Muscle layer of duodenum (tissue), 2 donors: Measurements from ENCODE around the gene HSPBAP1.
"Not testable (repeated sequence)": the region's sequence is repeated elsewhere in the genome, so short reads cannot be mapped to it uniquely, and the experiment has no call there.

Source experiments
- H3K27ac ChIP-seq: one replicate; pipeline ENCODE4 v1.7.0; 2013; ENCODE audit warnings: mild to moderate bottlenecking, low read length
- H3K27me3 ChIP-seq: one replicate; pipeline ENCODE4 v1.7.0; 2013; ENCODE audit warnings: low read depth, mild to moderate bottlenecking, control low read depth, low read length
- H3K36me3 ChIP-seq, 2 donors: one replicate each; pipeline ENCODE4 v1.7.0; 2013; ENCODE audit warnings: low read length in 2 of 2, control low read depth in 1 of 2, mild to moderate bottlenecking in 1 of 2; ENCODE audit not compliant: insufficient read depth in 2 of 2, control insufficient read depth in 1 of 2
- H3K4me1 ChIP-seq, 2 donors: one replicate each; pipeline ENCODE4 v1.7.0; 2013; ENCODE audit warnings: low read length in 2 of 2, mild to moderate bottlenecking in 2 of 2, control low read depth in 1 of 2, moderate library complexity in 1 of 2; ENCODE audit not compliant: insufficient read depth in 2 of 2, control insufficient read depth in 1 of 2
- H3K4me3 ChIP-seq, 2 donors: one replicate each; pipeline ENCODE4 v1.7.0; 2013; ENCODE audit warnings: low read length in 2 of 2, low read depth in 1 of 2, mild to moderate bottlenecking in 1 of 2
- H3K9me3 ChIP-seq, 2 donors: one replicate each; pipeline ENCODE4 v1.7.0; 2013; ENCODE audit warnings: low read length in 2 of 2, control low read depth in 1 of 2, mild to moderate bottlenecking in 1 of 2; ENCODE audit not compliant: control insufficient read depth in 1 of 2
- donor health status: healthy.

Gene HSPBAP1

DNA sequence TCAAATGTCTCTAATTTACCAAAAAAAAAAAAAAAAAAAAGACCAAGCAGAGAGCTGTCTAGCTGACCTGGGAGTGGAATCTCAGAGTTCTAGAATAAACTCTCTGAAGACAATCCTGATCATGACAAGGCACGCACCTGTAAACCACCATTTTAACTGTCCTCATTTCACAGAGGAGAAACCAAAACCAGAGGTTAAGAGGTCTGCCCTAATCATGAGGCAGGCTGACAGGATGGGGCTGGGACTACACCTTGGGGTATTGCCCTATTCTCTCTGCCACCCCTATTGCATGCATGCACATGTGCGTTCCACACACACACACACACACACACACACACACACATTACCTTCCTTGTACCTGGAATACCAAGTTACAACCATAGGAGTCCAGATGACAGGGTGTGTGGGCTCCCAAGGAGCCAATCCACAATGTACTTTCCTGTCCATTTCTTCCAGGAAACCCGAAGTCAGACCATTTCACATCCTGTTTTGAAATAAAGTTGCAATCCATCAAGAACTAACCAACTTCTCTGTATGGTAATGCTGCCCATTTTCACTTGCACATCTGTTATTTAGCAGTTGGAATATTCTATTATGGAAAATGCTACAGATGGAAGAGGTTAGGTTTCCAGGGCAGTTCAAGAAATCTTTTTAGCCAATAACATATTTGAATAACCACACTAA, 34.6 kb downstream of the HSPBAP1 start:
- Histone ChIP-seq H3K27me3 (no peaks in the 10 kb centered on the region), H3K4me3 (no peak overlapping the region), H3K4me1 (peaks cover 0 to 4% of the 10 kb centered on the region in 2 donors), H3K9me3 (no peaks in the 10 kb centered on the region), H3K36me3 (peaks cover 11% of the 10 kb centered on the region in 2 donors), H3K27ac (no peak overlapping the region)

DNA sequence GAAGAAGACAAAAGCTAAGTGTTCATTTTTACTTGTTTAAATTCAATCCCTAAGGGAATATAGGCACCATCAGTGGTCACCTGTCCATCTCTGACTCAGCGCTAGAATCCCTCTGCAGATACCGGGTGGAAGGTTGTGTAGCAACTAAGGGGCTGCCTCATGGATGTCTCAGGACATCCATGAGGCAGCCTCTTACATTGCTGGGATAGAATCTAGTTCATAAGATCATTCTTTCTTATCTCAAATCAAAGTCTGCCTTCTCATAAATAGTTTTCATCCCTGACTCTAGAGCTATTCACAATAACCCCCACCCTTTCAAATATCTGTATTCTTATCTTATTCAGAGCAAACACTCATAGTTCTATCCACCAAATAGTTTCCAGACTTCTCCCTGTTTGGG, 38.1 kb downstream of the HSPBAP1 start:
- Histone ChIP-seq H3K4me3 (no peak overlapping the region), H3K27ac (no peak overlapping the region), H3K36me3 (peaks cover 11 to 16% of the 10 kb centered on the region in 2 donors), H3K9me3 (no peaks in the 10 kb centered on the region), H3K27me3 (no peaks in the 10 kb centered on the region), H3K4me1 (no peaks in the 10 kb centered on the region)

DNA sequence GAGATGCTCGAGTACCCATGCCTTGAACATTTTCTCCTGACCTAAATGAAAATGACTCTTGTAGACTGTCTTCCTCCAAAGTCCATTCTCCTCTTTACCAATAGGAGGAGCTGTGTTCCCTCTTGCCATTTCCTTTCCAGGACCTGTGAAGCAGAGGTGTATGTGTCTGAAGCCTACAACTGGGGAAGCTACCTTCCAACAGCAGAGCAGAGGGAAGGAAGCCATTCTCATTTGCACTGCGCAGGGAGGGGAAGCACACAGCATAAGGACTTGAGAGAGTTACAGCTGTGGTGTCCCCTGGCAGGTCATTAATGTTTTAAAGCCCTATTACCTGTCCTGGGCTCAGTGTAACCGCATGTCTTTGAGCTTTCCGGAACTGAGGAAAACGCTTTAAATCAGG, 38.7 kb downstream of the HSPBAP1 start:
- peaks cover 11 to 16% of the 10 kb centered on the region in 2 donors for H3K36me3 ChIP-seq

DNA sequence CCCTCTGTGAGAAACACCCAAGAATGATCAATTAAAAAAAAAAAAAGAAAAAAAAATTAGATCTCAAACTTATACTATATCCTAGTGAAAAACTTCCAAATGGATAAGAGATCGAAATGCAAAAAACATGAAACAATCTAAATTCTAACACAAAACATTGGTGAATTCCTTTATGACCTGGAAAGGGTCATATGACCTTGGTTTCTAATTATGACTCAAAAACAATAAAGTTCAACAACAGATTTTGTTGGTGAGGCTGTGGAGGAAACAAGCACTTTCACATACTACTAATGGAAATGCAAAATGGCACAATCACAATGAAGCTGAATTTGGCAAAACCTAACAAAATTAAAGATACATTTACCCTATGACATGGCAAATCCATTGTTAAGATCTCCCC, 45.3 kb downstream of the HSPBAP1 start:
- no peaks in the 10 kb centered on the region for H3K9me3 ChIP-seq
- H3K4me1 ChIP-seq: no peaks in the 10 kb centered on the region
- no peak overlapping the region for H3K27ac ChIP-seq
- H3K4me3 ChIP-seq: no peak overlapping the region
- no peaks in the 10 kb centered on the region for H3K27me3 ChIP-seq
- peaks cover 5 to 8% of the 10 kb centered on the region in 2 donors for H3K36me3 ChIP-seq

More for the DNA sequence above, 38.7 kb downstream of the HSPBAP1 start:
- no peak overlapping the region for H3K27ac ChIP-seq
- no peaks in the 10 kb centered on the region for H3K4me1 ChIP-seq
- H3K4me3 ChIP-seq: no peak overlapping the region
- H3K27me3 ChIP-seq: no peaks in the 10 kb centered on the region
- H3K9me3 ChIP-seq: no peaks in the 10 kb centered on the region

DNA sequence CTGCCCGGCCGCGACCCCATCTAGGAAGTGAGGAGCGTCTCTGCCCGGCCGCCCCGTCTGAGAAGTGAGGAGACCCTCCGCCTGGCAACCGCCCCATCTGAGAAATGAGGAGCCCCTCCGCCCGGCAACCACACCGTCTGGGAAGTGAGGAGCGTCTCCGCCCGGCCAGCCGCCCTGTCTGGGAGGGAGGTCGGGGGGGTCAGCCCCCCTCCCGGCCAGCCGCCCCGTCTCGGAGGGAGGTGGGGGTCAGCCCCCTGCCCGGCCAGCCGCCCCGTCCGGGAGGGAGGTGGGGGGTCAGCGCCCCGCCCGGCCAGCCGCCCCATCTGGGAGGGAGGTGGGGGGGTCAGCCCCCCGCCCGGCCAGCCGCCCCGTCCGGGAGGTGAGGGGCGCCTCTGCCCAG, 46.3 kb downstream of the HSPBAP1 start:
- peaks cover 5 to 18% of the 10 kb centered on the region in 2 donors for H3K36me3 ChIP-seq
- H3K4me1 ChIP-seq, H3K9me3 ChIP-seq, H3K27me3 ChIP-seq, H3K4me3 ChIP-seq, H3K27ac ChIP-seq: not testable (repeated sequence)

DNA sequence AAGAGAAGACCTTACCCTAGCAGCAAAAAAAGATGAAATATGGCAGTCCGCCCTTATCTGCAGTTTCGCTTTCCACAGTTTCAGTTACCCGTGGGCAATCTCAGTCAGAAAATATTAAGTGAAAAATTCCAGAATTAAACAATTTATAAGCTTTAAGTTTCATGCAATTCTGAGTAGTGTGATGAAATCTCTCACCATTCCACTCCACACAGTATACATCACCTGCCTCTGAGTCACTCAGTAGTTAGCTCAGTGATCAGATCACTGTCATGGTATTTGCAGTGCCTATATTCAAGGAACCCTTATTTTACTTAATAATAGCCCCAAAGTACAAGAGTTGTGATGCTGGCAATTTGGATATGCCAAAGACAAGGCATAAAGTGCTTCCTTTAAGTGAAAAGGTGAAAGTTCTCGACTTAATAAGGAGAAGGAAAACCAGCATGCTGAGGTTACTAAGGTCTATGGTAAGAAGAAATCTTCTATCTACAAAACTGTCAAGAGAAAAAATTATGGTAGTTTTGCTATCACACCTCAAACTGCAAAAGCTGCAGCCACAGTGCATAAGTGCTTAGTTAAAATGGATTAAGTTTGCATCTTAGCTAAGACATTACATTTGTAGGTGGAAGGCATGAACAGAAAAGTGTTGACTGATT, 48.1 kb downstream of the HSPBAP1 start:
- Histone ChIP-seq H3K36me3 (peaks cover 8 to 20% of the 10 kb centered on the region in 2 donors), H3K27ac (no peak overlapping the region), H3K4me1 (no peaks in the 10 kb centered on the region), H3K9me3 (no peaks in the 10 kb centered on the region), H3K27me3 (no peaks in the 10 kb centered on the region), H3K4me3 (no peak overlapping the region)

DNA sequence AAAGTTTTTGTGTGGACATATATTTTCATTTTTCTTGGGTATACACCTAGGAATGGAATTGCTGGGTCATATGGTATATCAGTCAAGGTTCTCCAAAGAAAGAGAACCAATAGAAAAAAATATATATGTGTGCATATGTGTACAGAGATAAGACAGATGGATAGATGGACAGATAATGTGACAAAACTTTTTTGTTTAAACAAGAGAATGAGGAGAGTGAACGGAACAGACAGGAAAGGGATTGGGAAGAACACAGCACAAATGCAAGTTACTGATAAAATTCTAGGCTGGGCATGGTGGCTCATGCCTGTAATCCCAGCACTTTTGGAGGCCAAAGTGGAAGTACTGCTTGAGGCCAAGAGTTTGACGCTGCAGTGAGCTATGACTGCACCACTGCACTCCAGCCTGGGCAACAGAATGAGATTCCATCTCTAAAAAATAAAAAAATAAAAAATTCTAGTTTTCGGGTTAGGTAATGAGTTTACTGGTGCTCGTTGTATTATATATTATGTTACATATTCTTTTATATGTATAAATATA, 50.0 kb downstream of the HSPBAP1 start:
- peaks cover 15 to 24% of the 10 kb centered on the region in 2 donors for H3K36me3 ChIP-seq
- no peaks in the 10 kb centered on the region for H3K9me3 ChIP-seq

DNA sequence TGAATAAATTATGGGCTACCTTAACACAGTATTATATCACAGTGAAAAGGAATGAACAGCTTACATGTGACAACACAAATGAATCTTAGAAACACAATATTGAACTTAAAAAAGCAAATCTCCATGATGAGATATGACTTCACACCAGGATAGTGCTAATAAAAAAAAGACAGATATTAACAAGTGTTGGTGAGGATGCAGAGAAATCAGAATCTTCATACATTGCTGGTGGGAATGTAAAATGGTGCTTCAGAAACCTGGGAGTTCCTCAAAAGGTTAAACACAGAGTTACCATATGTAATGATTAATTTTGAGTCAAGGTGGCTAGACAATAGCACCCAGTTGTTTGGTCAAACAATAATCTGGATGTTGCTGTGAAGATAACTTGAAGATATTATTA, 51.4 kb downstream of the HSPBAP1 start:
- Histone ChIP-seq H3K4me1 (no peaks in the 10 kb centered on the region), H3K27ac (no peak overlapping the region), H3K27me3 (no peaks in the 10 kb centered on the region), H3K9me3 (no peaks in the 10 kb centered on the region), H3K36me3 (peaks cover 12 to 24% of the 10 kb centered on the region in 2 donors), H3K4me3 (no peak overlapping the region)

More for the DNA sequence above, 50.0 kb downstream of the HSPBAP1 start:
- no peak overlapping the region for H3K27ac ChIP-seq
- H3K4me1 ChIP-seq: no peaks in the 10 kb centered on the region
- H3K27me3 ChIP-seq: no peaks in the 10 kb centered on the region
- H3K4me3 ChIP-seq: no peak overlapping the region

DNA sequence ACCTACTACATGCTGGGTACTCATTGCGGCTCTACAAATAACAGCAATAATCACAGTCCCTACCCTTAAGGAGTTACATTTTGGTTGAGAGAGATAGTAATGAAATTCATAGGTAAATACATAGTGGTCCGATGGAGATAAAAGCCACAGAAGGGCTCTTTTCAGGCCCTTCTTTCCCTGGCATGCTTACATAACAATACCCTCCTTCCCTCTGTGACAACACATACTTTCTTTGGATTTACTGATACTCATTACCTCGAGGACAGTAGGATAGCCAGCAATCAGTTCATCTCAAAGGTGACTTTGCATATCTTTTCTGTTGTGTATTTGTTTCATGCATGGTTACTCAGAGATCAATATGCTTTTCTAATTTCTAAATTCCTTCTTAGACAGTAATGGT, 54.5 kb downstream of the HSPBAP1 start:
- Histone ChIP-seq H3K27me3 (no peaks in the 10 kb centered on the region), H3K4me1 (no peaks in the 10 kb centered on the region), H3K4me3 (no peak overlapping the region), H3K27ac (no peak overlapping the region), H3K9me3 (no peaks in the 10 kb centered on the region), H3K36me3 (peaks cover 12 to 24% of the 10 kb centered on the region in 2 donors)

DNA sequence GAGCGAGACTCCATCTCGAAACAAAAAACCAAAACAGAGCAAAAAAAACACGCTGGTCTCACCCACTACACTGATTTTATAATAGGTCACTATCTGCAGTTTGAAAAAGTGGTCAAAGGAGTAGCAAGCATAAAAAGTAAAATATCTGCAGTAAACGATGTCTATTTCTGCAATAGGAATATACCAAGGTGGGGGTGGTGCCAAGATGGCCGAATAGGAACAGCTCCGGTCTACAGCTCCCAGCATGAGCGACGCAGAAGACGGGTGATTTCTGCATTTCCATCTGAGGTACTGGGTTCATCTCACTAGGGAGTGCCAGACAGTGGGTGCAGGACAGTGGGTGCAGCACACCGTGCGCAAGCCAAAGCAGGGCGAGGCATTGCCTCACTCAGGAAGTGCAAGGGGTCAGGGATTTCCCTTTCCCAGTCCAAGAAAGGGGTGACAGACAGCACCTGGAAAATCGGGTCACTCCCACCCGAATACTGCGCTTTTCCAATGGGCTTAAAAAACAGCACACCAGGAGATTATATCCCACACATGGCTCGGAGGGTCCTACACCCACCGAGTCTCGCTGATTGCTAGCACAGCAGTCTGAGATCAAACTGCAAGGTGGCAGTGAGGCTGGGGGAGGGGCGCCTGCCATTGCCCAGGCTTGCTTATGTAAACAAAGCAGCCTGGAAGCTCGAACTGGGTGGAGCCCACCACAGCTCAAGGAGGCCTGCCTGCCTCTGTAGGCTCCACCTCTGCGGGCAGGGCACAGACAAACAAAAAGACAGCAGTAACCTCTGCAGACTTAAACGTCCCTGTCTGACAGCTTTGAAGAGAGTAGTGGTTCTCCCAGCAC, 60.7 kb downstream of the HSPBAP1 start:
- not testable (repeated sequence) for H3K4me1 ChIP-seq, H3K36me3 ChIP-seq, H3K27ac ChIP-seq, H3K9me3 ChIP-seq, H3K27me3 ChIP-seq, H3K4me3 ChIP-seq

DNA sequence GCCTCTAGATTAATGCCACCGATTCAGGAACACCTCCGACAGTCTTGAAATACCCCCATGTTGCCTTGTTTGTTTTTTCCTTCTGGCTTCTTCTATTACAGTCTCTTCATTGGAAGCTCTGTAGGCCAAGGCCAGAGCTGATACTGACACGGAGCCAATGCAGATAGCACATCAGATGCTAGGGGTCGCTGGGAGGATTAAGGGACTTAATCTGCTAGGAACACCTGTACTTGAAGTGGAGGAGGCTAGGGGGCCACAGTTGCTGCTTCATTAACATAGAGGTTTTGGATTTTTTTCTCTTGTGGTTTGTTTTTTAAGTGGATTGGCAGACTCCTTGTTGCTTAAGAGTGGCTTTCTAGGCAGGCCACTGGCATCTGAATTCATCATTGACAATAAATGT, 63.4 kb downstream of the HSPBAP1 start:
- Histone ChIP-seq H3K27me3 (no peaks in the 10 kb centered on the region), H3K4me3 (no peak overlapping the region), H3K9me3 (no peaks in the 10 kb centered on the region), H3K36me3 (peaks cover 0 to 8% of the 10 kb centered on the region in 2 donors), H3K4me1 (no peaks in the 10 kb centered on the region), H3K27ac (no peak overlapping the region)
